Left renal cortex interstitium (tissue), 4 donors: Measurements from ENCODE around the gene ACTR5. TPM values are rescaled to one million over a fixed set of nuclear protein-coding genes. Genes with fewer than 3 reads are reported as not detected.

Experiments
- polyA plus RNA-seq, 4 donors: library from polyadenylated mRNA; unstranded; fragments of 120-200 nt; gene quantifications; one replicate each; pipeline ENCODE4 v1.2.1, GENCODE V29; 2013; ENCODE audit not compliant: insufficient read length in 4 of 4

The ACTR5 gene
- polyA plus RNA-seq, 4 donors, result 9.2 to 10.9 (median 9.8) TPM

Other genes with a start within 250 kb of the ACTR5 start
- gene ADIG, start 167.3 kb upstream of the ACTR5 start, polyA plus RNA-seq, result not detected
- 1 to 10 TPM in 2 of 4 donors, under 1 TPM in 2; 0.24 to 2.6 (median 1.1) TPM for gene ARHGAP40, start 146.7 kb upstream of the ACTR5 start, polyA plus RNA-seq
- 1 to 10 TPM in 3 of 4 donors, under 1 TPM in 1; 0.89 to 2.4 (median 2.0) TPM for gene SLC32A1, start 24.0 kb upstream of the ACTR5 start, polyA plus RNA-seq
- gene PPP1R16B, start 57.2 kb downstream of the ACTR5 start, polyA plus RNA-seq, result 1 to 10 TPM; 6.5 to 8.6 (median 7.4) TPM
- gene FAM83D, start 178.0 kb downstream of the ACTR5 start, polyA plus RNA-seq, result 10 to 100 TPM; 12.9 to 15.0 (median 13.9) TPM
- gene DHX35, start 213.9 kb downstream of the ACTR5 start, polyA plus RNA-seq, result 10 to 100 TPM; 15.3 to 18.8 (median 17.3) TPM